Ovary (tissue), 3 donors: ENCODE data around the gene BTBD9.

Source experiments
- POLR2A ChIP-seq: fragments of 450-650 bp; IDR thresholded peaks from one replicate; pipeline ENCODE4 v1.6.1; 2017; ENCODE audit warnings: antibody characterized with exemption, mild to moderate bottlenecking, moderate library complexity
- TF ChIP-seq, protein P1 (sequence below), 3 donors: fragments of 450-650 bp in 2 of 3; fragments of 200-600 bp in 1 of 3; IDR thresholded peaks; one replicate each; pipeline versions ENCODE4 v1.5.1 to v1.8.0; 2016 to 2022; ENCODE audit warnings: antibody characterized with exemption in 3 of 3, mild to moderate bottlenecking in 1 of 3
- donor health status: DM: no; HTN: no; CAD: no.

DNA sequence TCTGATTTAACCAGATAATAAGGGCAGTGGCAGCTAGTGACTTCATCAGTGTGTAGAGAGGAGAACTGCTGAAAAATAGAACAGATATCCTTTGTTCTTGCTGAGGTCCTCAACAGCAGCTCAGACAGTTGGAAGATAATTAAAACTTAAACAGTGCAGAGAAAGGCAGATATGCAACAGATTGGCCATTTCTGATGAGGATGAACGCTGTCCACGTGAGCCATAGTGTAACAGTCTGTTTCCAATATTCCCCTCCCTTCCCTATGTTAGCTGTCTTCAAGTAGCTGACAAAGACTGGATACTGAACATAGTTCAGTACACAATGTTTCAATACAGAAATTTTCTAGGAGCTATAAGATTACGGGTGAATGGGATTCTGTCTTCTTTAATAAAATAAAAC lies 291.4 kb downstream of the BTBD9 start:
- TF ChIP-seq, protein P1, sequence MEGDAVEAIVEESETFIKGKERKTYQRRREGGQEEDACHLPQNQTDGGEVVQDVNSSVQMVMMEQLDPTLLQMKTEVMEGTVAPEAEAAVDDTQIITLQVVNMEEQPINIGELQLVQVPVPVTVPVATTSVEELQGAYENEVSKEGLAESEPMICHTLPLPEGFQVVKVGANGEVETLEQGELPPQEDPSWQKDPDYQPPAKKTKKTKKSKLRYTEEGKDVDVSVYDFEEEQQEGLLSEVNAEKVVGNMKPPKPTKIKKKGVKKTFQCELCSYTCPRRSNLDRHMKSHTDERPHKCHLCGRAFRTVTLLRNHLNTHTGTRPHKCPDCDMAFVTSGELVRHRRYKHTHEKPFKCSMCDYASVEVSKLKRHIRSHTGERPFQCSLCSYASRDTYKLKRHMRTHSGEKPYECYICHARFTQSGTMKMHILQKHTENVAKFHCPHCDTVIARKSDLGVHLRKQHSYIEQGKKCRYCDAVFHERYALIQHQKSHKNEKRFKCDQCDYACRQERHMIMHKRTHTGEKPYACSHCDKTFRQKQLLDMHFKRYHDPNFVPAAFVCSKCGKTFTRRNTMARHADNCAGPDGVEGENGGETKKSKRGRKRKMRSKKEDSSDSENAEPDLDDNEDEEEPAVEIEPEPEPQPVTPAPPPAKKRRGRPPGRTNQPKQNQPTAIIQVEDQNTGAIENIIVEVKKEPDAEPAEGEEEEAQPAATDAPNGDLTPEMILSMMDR (IDR thresholded peaks at IDR 0.05) = no peak
- TF ChIP-seq POLR2A = no peak
